Neural progenitor cell (in vitro differentiated cells): ENCODE results near the gene TGFBR2.

Source experiments
- CTCF ChIP-seq: fragments of 200-600 bp; sonication (generic); IDR thresholded peaks from 2 replicates; pipeline ENCODE4 v1.5.1; 2017; ENCODE audit warnings: antibody characterized with exemption, mild to moderate bottlenecking
- EZH2phosphoT487 ChIP-seq: fragments of 200-600 bp; sonication (generic); IDR thresholded peaks from 2 replicates; pipeline ENCODE4 v1.6.1; 2017; ENCODE audit warnings: antibody characterized with exemption

- TF ChIP-seq EZH2phosphoT487: no peak
- TF ChIP-seq CTCF: no peak
These were observed 114.9 kb downstream of the TGFBR2 start for GRCh38 chr3:30721314-30721634.
